Measurements from ENCODE around the gene PKP1.

DNA sequence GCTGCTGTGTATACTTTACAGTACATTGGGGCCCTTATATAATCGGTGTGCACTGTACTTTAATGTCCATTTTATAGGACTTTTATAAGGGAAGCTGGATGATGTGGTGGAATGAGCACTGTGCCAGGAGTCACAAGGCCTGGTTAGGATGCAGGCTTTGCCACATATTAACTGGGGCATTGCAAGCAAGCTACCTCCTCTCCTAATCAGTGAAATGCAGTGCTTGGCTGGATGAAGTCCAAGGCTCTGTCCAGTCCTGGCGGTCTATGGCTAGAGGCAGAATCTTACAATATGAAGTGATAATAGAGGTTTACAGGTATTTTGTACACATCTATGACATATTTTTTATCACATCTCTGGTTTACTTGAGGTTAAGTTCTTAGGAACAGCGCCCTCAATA, 1.7 kb upstream of the PKP1 start:
- no peak for TF ChIP-seq POLR2AphosphoS5 (IDR thresholded peaks at IDR 0.05; ENCODE audit: borderline replicate concordance, low read depth, low read length)
- TF ChIP-seq EZH2 (IDR thresholded peaks at IDR 0.05): no peak
- no peak for TF ChIP-seq FOXP2 (optimal IDR thresholded peaks at IDR 0.05; ENCODE audit: control extremely low read depth, extremely low read length, insufficient read depth)

All from SK-N-MC (cell line).